DOHH2 (cell line): ENCODE data around the gene PPP1R1B.

Source experiments
- EZH2phosphoT487 ChIP-seq: fragments of 200-600 bp; sonication (generic); IDR thresholded peaks from 2 replicates; pipeline ENCODE4 v1.6.1; 2017; ENCODE audit warnings: borderline replicate concordance, mild to moderate bottlenecking, antibody characterized with exemption, low read length, moderate library complexity, mixed read lengths
- TF ChIP-seq, protein P1 (sequence below): fragments of 200-600 bp; sonication (generic); IDR thresholded peaks from one replicate; pipeline ENCODE4 v1.5.1; 2014; ENCODE audit warnings: antibody characterized with exemption, mild to moderate bottlenecking, low read depth, low read length; ENCODE audit not compliant: poor library complexity, severe bottlenecking

GRCh38 chr17:39670746-39671145, 44.0 kb downstream of the PPP1R1B start:
- TF ChIP-seq, protein P1, sequence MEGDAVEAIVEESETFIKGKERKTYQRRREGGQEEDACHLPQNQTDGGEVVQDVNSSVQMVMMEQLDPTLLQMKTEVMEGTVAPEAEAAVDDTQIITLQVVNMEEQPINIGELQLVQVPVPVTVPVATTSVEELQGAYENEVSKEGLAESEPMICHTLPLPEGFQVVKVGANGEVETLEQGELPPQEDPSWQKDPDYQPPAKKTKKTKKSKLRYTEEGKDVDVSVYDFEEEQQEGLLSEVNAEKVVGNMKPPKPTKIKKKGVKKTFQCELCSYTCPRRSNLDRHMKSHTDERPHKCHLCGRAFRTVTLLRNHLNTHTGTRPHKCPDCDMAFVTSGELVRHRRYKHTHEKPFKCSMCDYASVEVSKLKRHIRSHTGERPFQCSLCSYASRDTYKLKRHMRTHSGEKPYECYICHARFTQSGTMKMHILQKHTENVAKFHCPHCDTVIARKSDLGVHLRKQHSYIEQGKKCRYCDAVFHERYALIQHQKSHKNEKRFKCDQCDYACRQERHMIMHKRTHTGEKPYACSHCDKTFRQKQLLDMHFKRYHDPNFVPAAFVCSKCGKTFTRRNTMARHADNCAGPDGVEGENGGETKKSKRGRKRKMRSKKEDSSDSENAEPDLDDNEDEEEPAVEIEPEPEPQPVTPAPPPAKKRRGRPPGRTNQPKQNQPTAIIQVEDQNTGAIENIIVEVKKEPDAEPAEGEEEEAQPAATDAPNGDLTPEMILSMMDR = no peak
- TF ChIP-seq EZH2phosphoT487 = no peak
